ENCODE results near the gene GUCY1A2.

GUCY1A2 gene

DNA sequence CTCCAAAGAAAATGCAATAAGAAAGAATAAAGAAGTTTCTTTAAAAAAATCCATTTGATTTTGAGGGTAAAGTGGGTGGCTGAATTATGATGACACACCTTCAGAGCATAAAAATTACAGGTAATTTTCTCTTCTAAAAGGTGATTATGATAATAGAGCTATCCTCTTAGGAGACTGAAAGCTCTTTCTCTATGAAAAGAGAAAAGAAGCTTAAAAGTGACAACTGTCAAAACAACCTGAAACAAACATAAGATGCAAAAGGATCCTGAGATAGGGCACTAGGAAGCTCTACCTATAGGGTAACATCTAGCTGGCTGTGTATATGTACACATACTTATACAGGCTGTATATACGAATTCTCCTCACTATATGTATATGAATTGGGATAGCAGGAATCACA lies 270.2 kb downstream of the GUCY1A2 start:
- no peak for TF ChIP-seq ZFX (IDR thresholded peaks at IDR 0.05)
- TF ChIP-seq, protein P1, sequence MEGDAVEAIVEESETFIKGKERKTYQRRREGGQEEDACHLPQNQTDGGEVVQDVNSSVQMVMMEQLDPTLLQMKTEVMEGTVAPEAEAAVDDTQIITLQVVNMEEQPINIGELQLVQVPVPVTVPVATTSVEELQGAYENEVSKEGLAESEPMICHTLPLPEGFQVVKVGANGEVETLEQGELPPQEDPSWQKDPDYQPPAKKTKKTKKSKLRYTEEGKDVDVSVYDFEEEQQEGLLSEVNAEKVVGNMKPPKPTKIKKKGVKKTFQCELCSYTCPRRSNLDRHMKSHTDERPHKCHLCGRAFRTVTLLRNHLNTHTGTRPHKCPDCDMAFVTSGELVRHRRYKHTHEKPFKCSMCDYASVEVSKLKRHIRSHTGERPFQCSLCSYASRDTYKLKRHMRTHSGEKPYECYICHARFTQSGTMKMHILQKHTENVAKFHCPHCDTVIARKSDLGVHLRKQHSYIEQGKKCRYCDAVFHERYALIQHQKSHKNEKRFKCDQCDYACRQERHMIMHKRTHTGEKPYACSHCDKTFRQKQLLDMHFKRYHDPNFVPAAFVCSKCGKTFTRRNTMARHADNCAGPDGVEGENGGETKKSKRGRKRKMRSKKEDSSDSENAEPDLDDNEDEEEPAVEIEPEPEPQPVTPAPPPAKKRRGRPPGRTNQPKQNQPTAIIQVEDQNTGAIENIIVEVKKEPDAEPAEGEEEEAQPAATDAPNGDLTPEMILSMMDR (conservative IDR thresholded peaks at IDR 0.05), result no peak
- no peak overlapping the region for H3K27ac ChIP-seq

GRCh38 chr11:106745941-106746340 lies 272.3 kb downstream of the GUCY1A2 start:
- no peak for TF ChIP-seq ZFX (IDR thresholded peaks at IDR 0.05)
- TF ChIP-seq, protein P1 (conservative IDR thresholded peaks at IDR 0.05), result no peak

DNA sequence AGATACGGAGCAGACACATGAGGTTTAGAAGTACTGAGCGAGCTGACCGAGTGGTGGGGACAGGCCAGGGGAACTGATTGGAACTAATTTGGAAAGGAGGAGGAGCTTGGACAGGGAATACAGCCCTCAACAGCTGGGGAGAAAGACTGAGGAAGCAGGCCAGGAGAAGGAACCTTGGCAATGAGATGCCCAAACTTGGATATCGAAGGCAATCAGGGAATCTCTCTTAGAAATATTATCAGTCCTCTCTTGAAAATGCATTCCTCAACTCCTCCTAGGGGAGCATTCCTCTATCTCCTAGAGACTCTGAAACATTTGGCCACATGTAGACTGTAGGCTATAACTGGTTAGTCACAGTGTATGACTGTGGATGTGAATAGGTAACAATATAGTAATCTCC lies 284.6 kb downstream of the GUCY1A2 start:
- no peak overlapping the region for H3K27ac ChIP-seq
- no peak for TF ChIP-seq ZFX (IDR thresholded peaks at IDR 0.05)
- TF ChIP-seq, protein P1 (conservative IDR thresholded peaks at IDR 0.05), result no peak

More at GRCh38 chr11:106745941-106746340, 272.3 kb downstream of the GUCY1A2 start:
- no peak overlapping the region for H3K27ac ChIP-seq

GRCh38 chr11:106728859-106729258 lies 289.4 kb downstream of the GUCY1A2 start:
- TF ChIP-seq, protein P1 (conservative IDR thresholded peaks at IDR 0.05), result no peak
- TF ChIP-seq ZFX (IDR thresholded peaks at IDR 0.05), result no peak
- no peak overlapping the region for H3K27ac ChIP-seq

GRCh38 chr11:106728379-106728778 lies 289.9 kb downstream of the GUCY1A2 start:
- H3K27ac ChIP-seq, result no peak overlapping the region
- TF ChIP-seq, protein P1 (conservative IDR thresholded peaks at IDR 0.05), result no peak
- TF ChIP-seq ZFX (IDR thresholded peaks at IDR 0.05), result no peak

DNA sequence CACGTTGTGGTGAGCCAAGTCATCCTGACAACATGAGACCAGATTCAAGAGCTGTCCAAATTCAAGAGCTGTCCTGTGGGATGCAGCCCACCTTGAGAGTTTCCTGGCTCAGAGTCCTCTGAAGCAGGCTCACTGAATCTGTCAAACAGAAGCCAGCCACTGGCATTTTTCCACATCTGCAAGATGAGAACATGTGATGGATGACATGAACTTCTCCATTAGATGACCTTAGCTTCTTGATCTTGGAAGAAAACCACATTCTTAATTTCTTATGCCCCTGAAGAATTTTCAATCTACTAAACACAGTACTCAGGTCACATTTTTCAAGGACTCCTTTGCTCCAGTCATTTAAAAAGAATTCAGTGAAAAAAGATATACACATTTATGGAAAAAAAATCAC lies 291.0 kb downstream of the GUCY1A2 start:
- no peak overlapping the region for H3K27ac ChIP-seq
- TF ChIP-seq ZFX (IDR thresholded peaks at IDR 0.05), result no peak
- TF ChIP-seq, protein P1 (conservative IDR thresholded peaks at IDR 0.05), result no peak

DNA sequence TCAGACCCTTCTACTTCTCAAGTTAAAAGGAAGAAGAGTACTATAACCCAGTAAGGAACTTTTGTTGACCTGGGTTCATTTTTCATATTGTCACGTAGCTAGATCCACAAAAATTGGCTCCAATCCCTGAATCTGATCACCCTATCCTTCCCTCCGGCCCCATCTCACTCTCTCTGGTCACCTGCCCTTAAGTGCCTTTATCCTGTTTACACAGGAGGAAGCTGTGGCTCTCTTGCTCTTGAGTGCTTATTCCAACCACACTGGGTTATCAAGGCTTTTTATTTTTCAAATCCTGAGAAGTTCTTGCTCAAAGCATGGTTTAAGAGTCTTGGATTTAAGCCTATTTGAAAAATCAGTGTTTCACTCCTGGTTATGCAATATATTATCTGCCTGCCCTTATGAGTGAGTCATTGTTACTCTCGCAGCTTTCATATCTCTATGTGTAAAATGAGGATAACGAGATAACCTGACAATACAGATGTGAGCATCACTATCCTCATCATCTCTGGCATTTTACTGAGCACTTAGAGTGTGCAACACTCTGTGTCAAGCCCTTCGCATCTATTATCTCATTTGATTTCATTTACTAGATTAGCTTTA lies 293.9 kb downstream of the GUCY1A2 start:
- TF ChIP-seq ZFX (IDR thresholded peaks at IDR 0.05), result no peak
- TF ChIP-seq, protein P1 (conservative IDR thresholded peaks at IDR 0.05), result no peak
- H3K27ac ChIP-seq, result no peak overlapping the region
